Measurements from ENCODE around the gene SLC35E3. TPM values are rescaled to one million over a fixed set of nuclear protein-coding genes. Genes with fewer than 3 reads are reported as not detected.

Gene SLC35E3
- total RNA-seq, 1 experiment from 2014 or later: 25.0 TPM

- H3K27ac Mint-ChIP-seq (ENCODE audit: unreplicated experiment): no peak overlapping the region
Observed at GRCh38 chr12:68761901-68762630, 16.1 kb downstream of the SLC35E3 start.

GRCh38 chr12:68762691-68763090, 16.7 kb downstream of the SLC35E3 start:
- Histone ChIP-seq H3K9me3 (no peaks in the 10 kb centered on the region), H3K27me3 (replicated peaks; ENCODE audit: control insufficient read depth, insufficient read depth, low read length) (no peaks in the 10 kb centered on the region), H3K36me3 (ENCODE audit: control insufficient read depth, insufficient read depth, low read length) (no peaks in the 10 kb centered on the region), H3K4me3 (ENCODE audit: low read depth, low read length) (no peak overlapping the region), H3K4me1 (no peaks in the 10 kb centered on the region)
- peaks cover 33% of the 10 kb centered on the region for H3K36me3 Mint-ChIP-seq (ENCODE audit: insufficient read depth, unreplicated experiment)
- H3K27me3 Mint-ChIP-seq (ENCODE audit: insufficient read depth, unreplicated experiment): no peaks in the 10 kb centered on the region
- BruUV-seq (replicated peaks): no TSS peak
- peaks cover 7% of the 10 kb centered on the region for H3K4me1 Mint-ChIP-seq (ENCODE audit: low read depth, unreplicated experiment)
- POLR2A ChIA-PET: no interaction called here
- no peak overlapping the region for H3K27ac Mint-ChIP-seq (ENCODE audit: unreplicated experiment)
- H3K4me3 Mint-ChIP-seq (ENCODE audit: unreplicated experiment): no peak overlapping the region
- intact Hi-C loops (cut with micrococcal nuclease; ENCODE audit: unreplicated experiment): no loop called here
- DNase-seq: no peak
- TF ChIP-seq CTCF (IDR thresholded peaks at IDR 0.05; ENCODE audit: insufficient read depth in 1 of 2, low read depth in 1 of 2, low read length in 1 of 2, severe bottlenecking in 1 of 2, unreplicated experiment in 1 of 2): no peak
- CTCF ChIA-PET: no interaction called here
- H3K9me3 Mint-ChIP-seq (ENCODE audit: unreplicated experiment): no peaks in the 10 kb centered on the region

More at GRCh38 chr12:68761901-68762630, 16.1 kb downstream of the SLC35E3 start:
- CTCF ChIA-PET: no interaction called here
- POLR2A ChIA-PET: no interaction called here
- H3K4me1 Mint-ChIP-seq (ENCODE audit: low read depth, unreplicated experiment): peaks cover 7% of the 10 kb centered on the region
- H3K9me3 Mint-ChIP-seq (ENCODE audit: unreplicated experiment): no peaks in the 10 kb centered on the region
- Histone ChIP-seq H3K27me3 (replicated peaks; ENCODE audit: control insufficient read depth, insufficient read depth, low read length) (no peaks in the 10 kb centered on the region), H3K4me3 (ENCODE audit: low read depth, low read length) (no peak overlapping the region), H3K4me1 (no peaks in the 10 kb centered on the region), H3K36me3 (ENCODE audit: control insufficient read depth, insufficient read depth, low read length) (no peaks in the 10 kb centered on the region), H3K9me3 (no peaks in the 10 kb centered on the region)
- intact Hi-C loops (cut with micrococcal nuclease; ENCODE audit: unreplicated experiment): no loop called here
- no peak overlapping the region for H3K4me3 Mint-ChIP-seq (ENCODE audit: unreplicated experiment)
- peaks cover 33% of the 10 kb centered on the region for H3K36me3 Mint-ChIP-seq (ENCODE audit: insufficient read depth, unreplicated experiment)
- no peak for DNase-seq
- TF ChIP-seq CTCF (IDR thresholded peaks at IDR 0.05; ENCODE audit: insufficient read depth in 1 of 2, low read depth in 1 of 2, low read length in 1 of 2, severe bottlenecking in 1 of 2, unreplicated experiment in 1 of 2): no peak
- no TSS peak for BruUV-seq (replicated peaks)
- H3K27me3 Mint-ChIP-seq (ENCODE audit: insufficient read depth, unreplicated experiment): no peaks in the 10 kb centered on the region

- TF ChIP-seq CTCF (IDR thresholded peaks at IDR 0.05; ENCODE audit: insufficient read depth in 1 of 2, low read depth in 1 of 2, low read length in 1 of 2, severe bottlenecking in 1 of 2, unreplicated experiment in 1 of 2): no peak
- POLR2A ChIA-PET: no interaction called here
- Histone ChIP-seq H3K27me3 (replicated peaks; ENCODE audit: control insufficient read depth, insufficient read depth, low read length) (no peaks in the 10 kb centered on the region), H3K4me3 (ENCODE audit: low read depth, low read length) (no peak overlapping the region), H3K4me1 (no peaks in the 10 kb centered on the region), H3K36me3 (ENCODE audit: control insufficient read depth, insufficient read depth, low read length) (no peaks in the 10 kb centered on the region), H3K9me3 (no peaks in the 10 kb centered on the region)
- no peaks in the 10 kb centered on the region for H3K9me3 Mint-ChIP-seq (ENCODE audit: unreplicated experiment)
- intact Hi-C loops (cut with micrococcal nuclease; ENCODE audit: unreplicated experiment): no loop called here
- BruUV-seq (replicated peaks): no TSS peak
- no peak overlapping the region for H3K4me3 Mint-ChIP-seq (ENCODE audit: unreplicated experiment)
- CTCF ChIA-PET: no interaction called here
- H3K4me1 Mint-ChIP-seq (ENCODE audit: low read depth, unreplicated experiment): peaks cover 7% of the 10 kb centered on the region
- DNase-seq: no peak
- H3K36me3 Mint-ChIP-seq (ENCODE audit: insufficient read depth, unreplicated experiment): peaks cover 20% of the 10 kb centered on the region
- no peak overlapping the region for H3K27ac Mint-ChIP-seq (ENCODE audit: unreplicated experiment)
- H3K27me3 Mint-ChIP-seq (ENCODE audit: insufficient read depth, unreplicated experiment): no peaks in the 10 kb centered on the region
Observed at GRCh38 chr12:68765696-68766095, 19.7 kb downstream of the SLC35E3 start.

Measured in Caco-2 (cell line).